NCI-H82 treated with DMSO at 0.1 percent for 48 hours (cell line): ENCODE measurements around the gene OR2F2.

Experiments used
- DNase-seq: peaks from one replicate; lab custom pipeline; 2025; ENCODE audit not compliant: unreplicated experiment; lab: John Stamatoyannopoulos, UW

The OR2F2 gene

GRCh38 chr7:143975617-143976016, 40.6 kb downstream of the OR2F2 start:
- no peak for DNase-seq

- no peak for DNase-seq
These were observed 43.6 kb downstream of the OR2F2 start for GRCh38 chr7:143978585-143978984.

GRCh38 chr7:143979359-143979758, 44.3 kb downstream of the OR2F2 start:
- no peak for DNase-seq

GRCh38 chr7:143979998-143980397, 45.0 kb downstream of the OR2F2 start:
- DNase-seq: no peak

- DNase-seq: no peak
These were observed 45.9 kb downstream of the OR2F2 start for GRCh38 chr7:143980746-143981510.

GRCh38 chr7:143983960-143984359, 48.9 kb downstream of the OR2F2 start:
- DNase-seq: no peak
